ENCODE measurements around the gene MYL12A.

The MYL12A gene

DNA sequence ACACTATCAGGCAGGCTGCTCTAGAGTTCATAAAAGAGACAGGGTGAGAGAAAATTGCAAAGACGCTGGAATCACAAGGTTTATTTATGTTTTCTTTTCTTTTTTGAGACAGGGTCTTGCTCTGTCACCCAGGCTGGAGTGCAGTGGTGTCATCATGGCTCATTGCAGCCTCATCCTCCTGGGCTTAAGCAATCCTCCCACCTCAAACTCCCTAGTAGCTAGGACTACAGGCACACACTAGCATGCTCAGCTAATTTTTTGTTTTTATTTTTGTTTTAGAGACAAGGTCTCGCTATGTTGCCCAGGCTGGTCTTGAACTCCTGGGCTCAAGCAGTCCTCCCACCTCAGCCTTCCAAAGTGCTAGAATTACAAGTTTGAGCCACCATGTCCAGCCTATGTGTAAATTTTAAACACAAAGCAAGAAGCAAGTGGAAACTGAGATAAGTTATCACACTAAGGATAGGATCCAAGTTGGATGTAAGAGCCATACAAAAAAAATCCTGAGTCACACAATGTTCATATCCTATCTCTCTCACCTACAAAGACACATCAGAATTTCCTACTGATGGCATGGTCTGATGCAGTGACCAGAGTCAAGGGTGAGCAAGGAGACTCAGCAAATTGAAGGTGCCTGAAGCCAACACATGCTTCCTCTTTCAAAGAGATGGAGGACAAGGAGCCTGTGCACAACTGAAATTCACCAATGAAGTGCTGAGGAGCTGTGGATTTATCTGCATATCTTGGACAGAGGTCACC lies 45.8 kb downstream of the MYL12A start:
- Histone ChIP-seq H3K9ac (ENCODE audit: low read length) (no peak overlapping the region), H2AFZ (ENCODE audit: low read length) (no peak overlapping the region), H3K9me3 (ENCODE audit: low read length) (no peaks in the 10 kb centered on the region), H3K4me2 (ENCODE audit: low read length) (no peak overlapping the region), H3K36me3 (ENCODE audit: insufficient read depth, low read length) (no peaks in the 10 kb centered on the region; the same call in 1 of the 2 replicates), H4K20me1 (ENCODE audit: insufficient read depth, low read length) (no peaks in the 10 kb centered on the region), H3F3A (ENCODE audit: insufficient read depth, low read length) (no peaks in the 10 kb centered on the region), H3K79me2 (ENCODE audit: insufficient read depth, low read length) (no peaks in the 10 kb centered on the region), H3K27ac (ENCODE audit: low read depth, low read length, poor library complexity, severe bottlenecking) (no peak overlapping the region), H3K9me2 (ENCODE audit: low read depth, low read length) (no peaks in the 10 kb centered on the region), H3K4me3 (ENCODE audit: low read depth, low read length, poor library complexity, severe bottlenecking) (no peak overlapping the region), H3K27me3 (ENCODE audit: insufficient read depth, low read length) (no peaks in the 10 kb centered on the region), H3K4me1 (ENCODE audit: insufficient read depth, low read length, severe bottlenecking) (peaks cover 6% of the 10 kb centered on the region)
- TF ChIP-seq EZH2 (IDR thresholded peaks at IDR 0.05; ENCODE audit: borderline replicate concordance, low read length) = no peak
- TF ChIP-seq, protein P1, sequence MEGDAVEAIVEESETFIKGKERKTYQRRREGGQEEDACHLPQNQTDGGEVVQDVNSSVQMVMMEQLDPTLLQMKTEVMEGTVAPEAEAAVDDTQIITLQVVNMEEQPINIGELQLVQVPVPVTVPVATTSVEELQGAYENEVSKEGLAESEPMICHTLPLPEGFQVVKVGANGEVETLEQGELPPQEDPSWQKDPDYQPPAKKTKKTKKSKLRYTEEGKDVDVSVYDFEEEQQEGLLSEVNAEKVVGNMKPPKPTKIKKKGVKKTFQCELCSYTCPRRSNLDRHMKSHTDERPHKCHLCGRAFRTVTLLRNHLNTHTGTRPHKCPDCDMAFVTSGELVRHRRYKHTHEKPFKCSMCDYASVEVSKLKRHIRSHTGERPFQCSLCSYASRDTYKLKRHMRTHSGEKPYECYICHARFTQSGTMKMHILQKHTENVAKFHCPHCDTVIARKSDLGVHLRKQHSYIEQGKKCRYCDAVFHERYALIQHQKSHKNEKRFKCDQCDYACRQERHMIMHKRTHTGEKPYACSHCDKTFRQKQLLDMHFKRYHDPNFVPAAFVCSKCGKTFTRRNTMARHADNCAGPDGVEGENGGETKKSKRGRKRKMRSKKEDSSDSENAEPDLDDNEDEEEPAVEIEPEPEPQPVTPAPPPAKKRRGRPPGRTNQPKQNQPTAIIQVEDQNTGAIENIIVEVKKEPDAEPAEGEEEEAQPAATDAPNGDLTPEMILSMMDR (IDR thresholded peaks at IDR 0.05; ENCODE audit: low read length) = no peak

DNA sequence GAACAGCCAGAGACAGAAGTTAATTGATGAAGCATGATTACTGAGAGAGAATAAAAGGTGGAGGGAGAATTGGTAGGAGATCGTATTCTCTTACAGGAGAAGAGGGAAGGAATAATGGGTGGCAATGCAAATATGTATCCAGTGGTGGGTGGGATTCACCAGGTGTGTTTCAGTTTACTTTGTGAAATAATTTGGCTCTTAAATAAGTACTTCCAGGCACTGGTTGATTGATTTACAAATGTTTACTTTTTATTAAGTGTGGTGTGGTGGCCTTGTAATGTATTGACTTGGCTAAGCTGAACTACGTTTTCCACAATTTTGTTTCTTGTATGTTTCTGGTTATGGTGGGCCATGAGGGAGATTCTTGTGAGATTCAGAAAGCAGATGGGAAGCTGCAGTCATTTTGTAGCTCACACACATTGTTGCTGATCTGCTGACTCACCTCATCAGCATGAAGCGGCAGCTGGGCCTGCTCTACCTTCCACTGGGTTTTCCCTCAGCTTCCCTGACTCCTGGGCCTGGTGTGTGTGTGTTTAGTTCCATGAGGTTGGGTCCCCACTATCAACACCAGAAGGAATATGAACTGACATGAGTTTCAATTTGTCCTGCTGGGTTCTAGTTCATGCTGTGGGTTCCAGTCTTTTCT lies 47.0 kb downstream of the MYL12A start:
- Histone ChIP-seq H4K20me1 (ENCODE audit: insufficient read depth, low read length) (no peaks in the 10 kb centered on the region), H3F3A (ENCODE audit: insufficient read depth, low read length) (no peaks in the 10 kb centered on the region), H3K9me3 (ENCODE audit: low read length) (no peaks in the 10 kb centered on the region), H3K36me3 (ENCODE audit: insufficient read depth, low read length) (no peaks in the 10 kb centered on the region; the same call in 1 of the 2 replicates), H3K4me3 (ENCODE audit: low read depth, low read length, poor library complexity, severe bottlenecking) (no peak overlapping the region), H3K4me2 (ENCODE audit: low read length) (no peak overlapping the region), H3K27me3 (ENCODE audit: insufficient read depth, low read length) (no peaks in the 10 kb centered on the region), H3K27ac (ENCODE audit: low read depth, low read length, poor library complexity, severe bottlenecking) (no peak overlapping the region), H3K4me1 (ENCODE audit: insufficient read depth, low read length, severe bottlenecking) (peaks cover 6% of the 10 kb centered on the region), H2AFZ (ENCODE audit: low read length) (no peak overlapping the region), H3K79me2 (ENCODE audit: insufficient read depth, low read length) (no peaks in the 10 kb centered on the region), H3K9ac (ENCODE audit: low read length) (no peak overlapping the region), H3K9me2 (ENCODE audit: low read depth, low read length) (no peaks in the 10 kb centered on the region)
- TF ChIP-seq, protein P1 (IDR thresholded peaks at IDR 0.05; ENCODE audit: low read length) = no peak
- TF ChIP-seq EZH2 (IDR thresholded peaks at IDR 0.05; ENCODE audit: borderline replicate concordance, low read length) = no peak

DNA sequence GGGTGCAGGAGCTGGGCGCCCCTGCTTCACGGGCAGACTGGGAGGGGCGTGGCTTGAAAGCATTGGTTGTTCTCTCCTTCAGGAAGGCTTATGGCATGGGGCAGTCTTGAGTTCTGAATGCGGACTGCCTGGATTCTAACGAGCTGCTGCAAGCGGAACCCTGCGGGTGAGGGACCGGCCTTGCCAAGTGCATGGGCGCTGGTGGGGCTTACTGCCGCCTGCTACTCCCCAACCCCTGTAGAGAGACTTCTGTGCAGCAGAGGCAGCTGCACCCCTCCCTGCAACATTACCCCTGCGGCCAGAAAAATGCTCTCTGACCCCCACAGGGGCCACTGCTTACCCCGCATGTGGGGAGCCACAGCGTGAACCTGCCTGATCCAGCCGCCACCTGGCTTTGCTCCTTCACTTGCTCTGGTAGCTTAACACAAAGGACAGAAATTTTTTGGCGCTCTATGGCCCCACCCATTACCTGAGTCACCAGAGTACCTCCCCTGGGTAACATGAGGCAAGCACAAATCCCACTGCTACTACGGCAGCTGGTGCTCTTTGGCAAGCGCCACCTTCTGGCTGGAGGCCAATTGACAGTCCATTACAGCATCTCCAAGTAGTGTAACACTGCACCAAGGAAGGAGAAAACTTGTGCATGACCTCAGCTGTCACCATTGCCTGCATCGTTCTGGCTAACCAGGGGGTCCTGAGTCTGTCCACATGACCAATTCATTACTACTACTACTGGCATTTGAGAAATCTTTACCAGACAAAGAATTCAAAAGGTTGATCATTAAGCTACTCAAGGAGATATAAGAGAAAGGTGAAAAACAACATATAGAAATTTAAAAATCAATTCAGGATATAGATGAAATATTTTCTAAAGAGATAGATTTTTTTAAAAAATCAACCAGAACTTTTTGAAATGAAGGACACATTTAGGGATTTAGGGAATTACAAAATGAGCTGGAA lies 49.7 kb downstream of the MYL12A start:
- H2AFZ ChIP-seq (ENCODE audit: low read length) = no peak overlapping the region
- peak overlapping the region; percentile 99 for H3K4me2 ChIP-seq (ENCODE audit: low read length)
- H3K27ac ChIP-seq (ENCODE audit: low read depth, low read length, poor library complexity, severe bottlenecking) = peak overlapping the region; percentile 72
- peaks cover 6% of the 10 kb centered on the region for H3K4me1 ChIP-seq (ENCODE audit: insufficient read depth, low read length, severe bottlenecking)
- H3K79me2 ChIP-seq (ENCODE audit: insufficient read depth, low read length) = no peaks in the 10 kb centered on the region
- H3K27me3 ChIP-seq (ENCODE audit: insufficient read depth, low read length) = no peaks in the 10 kb centered on the region
- no peaks in the 10 kb centered on the region for H3K9me2 ChIP-seq (ENCODE audit: low read depth, low read length)
- H3K9ac ChIP-seq (ENCODE audit: low read length) = peak overlapping the region; percentile 96
- no peaks in the 10 kb centered on the region for H3F3A ChIP-seq (ENCODE audit: insufficient read depth, low read length)
- peak overlapping the region; percentile 97 for H3K4me3 ChIP-seq (ENCODE audit: low read depth, low read length, poor library complexity, severe bottlenecking)
- no peaks in the 10 kb centered on the region; the same call in 1 of the 2 replicates for H3K36me3 ChIP-seq (ENCODE audit: insufficient read depth, low read length)
- no peak for TF ChIP-seq EZH2 (IDR thresholded peaks at IDR 0.05; ENCODE audit: borderline replicate concordance, low read length)
- TF ChIP-seq, protein P1 (IDR thresholded peaks at IDR 0.05; ENCODE audit: low read length) = peak; percentile 72
- no peaks in the 10 kb centered on the region for H4K20me1 ChIP-seq (ENCODE audit: insufficient read depth, low read length)
- no peaks in the 10 kb centered on the region for H3K9me3 ChIP-seq (ENCODE audit: low read length)

Measured in OCI-LY1 (cell line).